GM19455 (cell line): ENCODE data around the gene ATG101.

Experiments
- ATAC-seq: cut with Tn5 transposase; IDR thresholded peaks from one replicate; pipeline ENCODE4 v1.9.1; 2021; ENCODE audit not compliant: unreplicated experiment

Gene ATG101

DNA sequence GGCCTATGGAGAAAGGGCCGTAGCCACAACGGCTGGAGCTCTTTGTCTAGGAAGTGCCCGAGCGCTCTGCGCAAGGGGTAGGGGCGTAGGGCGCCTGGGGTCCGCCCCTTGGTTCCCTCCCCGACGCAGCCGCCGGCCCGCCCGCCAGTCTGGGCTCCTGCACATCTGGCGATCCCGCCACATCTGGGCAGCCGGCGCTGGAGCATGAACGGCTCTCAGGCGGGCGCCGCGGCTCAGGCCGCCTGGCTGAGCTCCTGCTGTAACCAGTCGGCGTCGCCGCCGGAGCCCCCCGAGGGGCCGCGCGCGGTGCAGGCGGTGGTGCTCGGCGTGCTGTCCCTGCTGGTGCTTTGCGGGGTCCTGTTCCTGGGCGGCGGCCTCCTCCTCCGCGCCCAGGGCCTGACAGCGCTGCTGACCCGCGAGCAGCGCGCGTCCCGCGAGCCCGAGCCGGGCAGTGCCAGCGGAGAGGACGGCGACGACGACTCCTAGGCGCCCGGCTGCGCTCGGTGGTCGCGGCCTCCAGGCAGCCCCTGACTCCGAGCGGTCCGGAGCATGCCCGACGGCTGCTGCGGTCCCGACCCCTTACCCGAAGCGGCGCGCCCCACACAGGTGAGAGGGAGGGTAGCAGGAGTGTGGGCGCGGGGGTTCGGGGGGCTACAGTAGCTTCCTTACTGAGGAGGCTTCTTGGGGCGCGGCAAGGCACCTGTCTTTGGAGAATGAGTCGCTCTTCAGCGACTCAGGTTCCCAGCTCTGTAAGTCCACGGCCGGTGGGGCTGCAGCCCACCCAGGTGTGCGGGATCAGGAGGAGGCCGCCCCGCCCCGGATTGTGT, 10.0 kb downstream of the ATG101 start, which contains the start of gene SMIM41:
Gene SMIM41, plus strand, starts transcription at position 129 of the 827 bp plus-strand sequence. Its CDS starts 76 bp downstream, at position 205.
- ATAC-seq = no peak

- no peak for ATAC-seq
Measured at GRCh38 chr12:52080403-52081251, 10.8 kb downstream of the ATG101 start.

- ATAC-seq = peak; percentile 62
Measured at GRCh38 chr12:52081263-52081733, 11.5 kb downstream of the ATG101 start.

DNA sequence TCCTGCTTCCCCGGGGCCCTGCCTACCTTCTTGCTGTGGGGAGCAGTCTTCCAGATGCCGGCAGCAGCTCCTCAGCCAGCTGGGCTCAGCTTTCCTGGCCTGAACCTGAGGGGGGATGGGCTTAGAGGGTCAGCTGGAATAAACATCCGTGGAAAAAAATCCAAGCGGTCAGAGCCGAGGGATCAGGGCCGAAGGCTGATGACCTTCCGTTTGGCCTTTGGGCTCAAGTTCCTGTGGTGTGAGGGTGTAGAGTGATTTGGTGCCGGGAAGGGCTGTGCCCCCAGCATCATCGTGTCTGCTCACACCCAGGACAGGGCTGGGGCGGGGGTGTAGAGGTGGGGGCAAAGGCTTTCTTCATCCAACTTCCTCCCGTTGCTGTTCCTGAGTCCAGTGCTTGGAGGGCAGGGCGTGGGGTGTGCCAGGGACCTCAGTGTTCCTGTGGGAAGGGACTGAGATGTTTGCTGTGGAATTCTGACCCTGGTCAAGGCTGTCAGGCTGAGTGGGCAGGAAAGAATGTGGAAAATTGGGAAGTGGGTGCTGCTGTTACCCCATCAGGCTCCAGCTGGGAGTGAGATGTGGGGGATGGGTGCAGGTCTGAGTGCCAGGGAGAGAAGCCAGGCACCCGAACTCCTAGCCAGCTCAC, 12.4 kb downstream of the ATG101 start:
- no peak for ATAC-seq

GRCh38 chr12:52082669-52082987, 12.8 kb downstream of the ATG101 start:
- ATAC-seq = no peak

GRCh38 chr12:52082988-52083637, 13.3 kb downstream of the ATG101 start:
- no peak for ATAC-seq

DNA sequence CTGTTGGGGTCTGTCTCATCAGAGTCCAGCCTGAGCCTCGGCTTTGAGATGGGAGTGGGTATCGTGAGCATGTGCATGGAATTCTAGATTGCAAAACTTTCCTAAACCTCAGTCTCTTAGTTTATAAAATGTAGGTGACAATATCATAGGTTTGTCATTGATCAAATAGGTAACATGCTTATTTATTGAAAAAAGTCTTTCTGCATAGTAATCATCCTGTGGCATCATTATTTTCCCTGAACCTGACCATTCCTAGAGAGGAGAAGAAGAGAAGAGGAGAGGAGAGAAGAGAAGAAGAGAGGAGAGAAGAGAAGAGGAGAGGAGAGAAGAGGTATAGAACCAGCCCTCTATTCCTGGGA, 13.8 kb downstream of the ATG101 start:
- no peak for ATAC-seq

GRCh38 chr12:52084491-52085231, 14.9 kb downstream of the ATG101 start:
- ATAC-seq = no peak

DNA sequence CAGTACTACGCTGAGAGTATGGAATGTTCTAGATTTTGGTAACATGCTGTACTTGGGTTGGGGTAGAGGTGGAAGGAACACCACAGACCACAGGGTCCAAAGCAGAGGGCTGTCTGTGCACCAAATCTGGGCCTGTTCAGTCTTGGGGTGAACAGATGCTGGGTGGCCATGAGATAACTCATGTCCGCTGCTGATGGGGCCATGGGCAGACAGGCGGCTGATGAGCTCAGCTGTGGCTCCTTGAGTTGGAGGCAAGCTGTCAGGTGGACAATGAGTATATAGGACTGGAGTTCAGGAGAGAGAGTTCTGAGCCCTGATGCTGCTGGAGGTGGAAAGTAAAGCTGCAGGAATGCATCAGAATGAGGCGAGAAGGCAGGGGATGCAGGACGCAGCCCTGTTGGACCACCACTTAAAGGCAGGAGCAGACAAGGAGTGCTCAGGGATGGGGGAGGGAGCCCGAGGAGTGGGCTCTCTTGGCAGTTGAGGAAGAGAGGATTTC, 16.0 kb downstream of the ATG101 start:
- no peak for ATAC-seq

- ATAC-seq = no peak
Measured at GRCh38 chr12:52086366-52086765, 16.6 kb downstream of the ATG101 start.

GRCh38 chr12:52086944-52087835, 17.4 kb downstream of the ATG101 start:
- ATAC-seq = no peak

- no peak for ATAC-seq
Measured at GRCh38 chr12:52087961-52088820, 18.4 kb downstream of the ATG101 start.

GRCh38 chr12:52089491-52089890, 19.7 kb downstream of the ATG101 start:
- no peak for ATAC-seq

GRCh38 chr12:52090291-52090690, 20.5 kb downstream of the ATG101 start:
- ATAC-seq = no peak

DNA sequence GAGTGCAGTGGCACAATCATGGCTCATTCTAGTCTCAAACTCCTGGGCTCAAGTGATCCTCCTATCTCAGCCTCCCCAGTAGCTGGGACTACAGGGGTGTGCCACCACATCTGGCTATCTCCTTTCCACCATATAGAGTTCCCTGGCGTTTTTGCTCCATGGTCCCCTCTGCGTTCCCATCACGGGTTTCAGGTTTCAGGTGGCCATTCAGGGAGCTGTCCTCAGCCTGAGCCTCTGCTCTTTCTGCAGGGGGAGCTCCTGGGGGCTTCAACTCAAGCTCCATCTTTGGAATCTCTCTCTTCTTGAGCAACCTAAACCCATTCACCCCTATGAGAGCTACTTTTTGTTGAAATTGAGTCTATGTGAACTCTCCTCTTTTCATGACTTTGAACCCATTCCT, 21.3 kb downstream of the ATG101 start:
- ATAC-seq = no peak

GRCh38 chr12:52091869-52092268, 22.1 kb downstream of the ATG101 start:
- no peak for ATAC-seq

DNA sequence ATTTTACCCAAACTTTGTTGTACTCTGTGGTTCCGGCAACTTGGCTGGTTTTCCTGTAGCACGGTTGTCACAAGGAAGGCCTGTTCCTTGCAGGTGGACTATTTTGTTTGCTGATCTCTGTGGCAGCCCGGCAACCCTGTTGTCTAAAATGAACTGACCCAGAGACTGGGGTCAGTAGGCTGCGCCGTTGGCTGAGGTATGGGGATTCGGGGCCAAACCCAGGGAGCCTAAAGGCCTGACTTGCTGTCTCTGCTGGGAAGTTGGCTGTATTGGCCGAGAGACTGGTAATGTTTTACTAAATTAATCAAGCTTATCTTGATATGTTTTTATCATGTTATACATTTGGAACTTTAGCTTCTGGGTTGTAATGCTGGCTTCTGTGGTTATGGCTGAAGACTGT, 23.6 kb downstream of the ATG101 start:
- ATAC-seq = no peak

DNA sequence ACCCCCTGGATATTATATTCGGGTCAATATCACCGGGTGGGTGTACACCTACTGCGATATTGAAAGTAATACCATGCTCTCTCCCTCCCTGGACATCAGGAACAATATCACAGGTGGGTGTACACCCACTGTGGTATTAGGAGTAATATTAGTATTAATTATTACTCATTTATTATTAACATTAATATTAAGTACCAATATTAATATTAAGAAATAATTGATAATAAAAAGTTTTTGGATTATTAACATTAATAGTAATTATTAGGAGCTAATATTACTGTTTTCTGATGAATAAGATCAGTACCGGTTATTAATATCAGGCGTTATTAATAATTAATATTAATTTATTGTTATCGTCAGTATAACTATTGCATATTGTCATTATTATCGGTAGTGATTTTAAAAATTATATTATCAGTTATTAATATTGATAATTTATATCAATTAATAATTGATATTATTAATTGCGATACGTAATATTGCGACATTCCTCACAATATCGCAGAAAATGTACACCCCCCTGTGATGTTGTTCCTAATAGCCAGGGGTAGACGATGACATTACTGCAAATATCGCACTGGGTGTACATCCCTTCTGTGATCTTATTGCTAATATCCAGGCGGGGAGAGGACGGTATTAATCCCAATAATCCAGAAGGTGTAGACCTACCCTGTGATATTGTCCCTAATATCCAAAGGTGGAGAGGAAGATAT, 26.7 kb downstream of the ATG101 start:
- no peak for ATAC-seq
